ENCODE measurements around the gene ADGRE3.
"Not testable (repeated sequence)": the region's sequence is repeated elsewhere in the genome, so short reads cannot be mapped to it uniquely, and the experiment has no call there.

ADGRE3 gene

DNA sequence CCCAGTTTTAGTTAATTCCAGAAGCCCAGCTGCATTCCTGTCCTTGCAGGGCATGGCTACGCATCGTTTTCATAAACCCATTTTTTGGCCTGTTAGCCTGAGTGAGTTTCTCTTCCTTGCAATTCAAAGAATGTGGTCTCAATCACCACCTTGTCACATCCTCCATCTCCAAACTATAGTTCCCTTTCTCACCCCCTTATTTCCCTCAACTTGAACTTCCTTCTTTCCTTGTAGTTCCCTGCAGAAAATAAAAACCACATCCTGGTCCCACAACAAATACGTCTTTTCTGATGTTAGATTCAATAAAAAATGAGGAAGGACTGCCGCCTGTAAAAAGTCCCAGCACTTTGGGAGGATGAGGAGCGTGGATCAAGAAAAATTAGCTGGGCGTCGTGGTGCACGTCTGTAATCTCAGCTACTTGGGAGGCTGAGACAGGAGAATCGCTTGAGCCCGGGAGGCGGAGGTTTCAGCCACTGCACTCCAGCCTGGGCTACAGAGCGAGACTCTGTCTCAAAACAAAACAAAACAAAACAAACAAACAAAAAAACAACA, 13.2 kb downstream of the ADGRE3 start:
- DNase-seq = no peak

DNA sequence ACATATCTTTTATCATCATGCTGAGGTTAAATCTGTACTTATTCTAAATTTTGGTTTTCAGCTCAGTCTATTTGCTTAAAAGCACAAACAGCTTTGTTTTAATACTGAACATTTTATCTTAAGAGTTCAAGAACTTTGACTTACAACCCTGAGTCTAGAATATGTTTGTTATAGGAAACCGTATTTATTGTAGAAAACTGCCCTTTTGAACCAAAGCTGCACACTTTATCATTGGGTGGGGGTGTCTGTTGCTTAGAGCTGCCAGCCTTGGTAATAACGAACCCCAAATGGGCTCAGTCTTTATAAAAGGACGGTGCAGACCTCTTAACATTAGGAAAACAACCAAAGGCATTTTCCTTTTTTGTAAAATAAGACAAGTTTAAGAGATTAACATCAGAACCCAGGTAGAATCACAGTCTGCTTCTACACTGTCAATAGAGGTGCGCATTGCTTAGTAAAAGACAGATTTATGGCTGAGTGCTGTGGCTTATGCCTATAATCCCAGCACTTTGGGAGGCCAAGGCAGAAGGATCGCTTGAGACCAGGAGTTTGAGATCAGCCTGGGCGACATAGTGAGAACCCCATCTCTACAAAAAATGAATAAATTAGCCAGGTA, 14.7 kb downstream of the ADGRE3 start:
- DNase-seq = no peak

DNA sequence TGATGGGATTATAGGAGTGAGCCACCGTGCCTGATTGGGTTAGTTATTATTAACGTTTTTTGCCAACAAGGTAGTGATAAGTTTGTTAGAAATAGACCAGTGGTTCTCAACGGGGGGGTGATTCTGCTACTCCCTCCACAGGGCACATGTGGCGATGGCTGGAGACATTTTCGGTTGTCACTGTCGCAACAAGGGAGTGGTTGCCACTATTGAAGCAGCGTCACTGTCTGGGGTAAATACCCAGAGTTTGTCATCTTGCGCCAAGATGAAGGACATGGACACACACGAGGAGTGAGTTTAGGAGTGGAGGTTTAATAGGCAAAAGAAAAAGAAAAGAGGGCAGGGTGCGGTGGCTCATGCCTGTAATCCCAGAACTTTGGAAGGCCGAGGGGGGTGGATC, 18.9 kb downstream of the ADGRE3 start:
- DNase-seq = no peak

DNA sequence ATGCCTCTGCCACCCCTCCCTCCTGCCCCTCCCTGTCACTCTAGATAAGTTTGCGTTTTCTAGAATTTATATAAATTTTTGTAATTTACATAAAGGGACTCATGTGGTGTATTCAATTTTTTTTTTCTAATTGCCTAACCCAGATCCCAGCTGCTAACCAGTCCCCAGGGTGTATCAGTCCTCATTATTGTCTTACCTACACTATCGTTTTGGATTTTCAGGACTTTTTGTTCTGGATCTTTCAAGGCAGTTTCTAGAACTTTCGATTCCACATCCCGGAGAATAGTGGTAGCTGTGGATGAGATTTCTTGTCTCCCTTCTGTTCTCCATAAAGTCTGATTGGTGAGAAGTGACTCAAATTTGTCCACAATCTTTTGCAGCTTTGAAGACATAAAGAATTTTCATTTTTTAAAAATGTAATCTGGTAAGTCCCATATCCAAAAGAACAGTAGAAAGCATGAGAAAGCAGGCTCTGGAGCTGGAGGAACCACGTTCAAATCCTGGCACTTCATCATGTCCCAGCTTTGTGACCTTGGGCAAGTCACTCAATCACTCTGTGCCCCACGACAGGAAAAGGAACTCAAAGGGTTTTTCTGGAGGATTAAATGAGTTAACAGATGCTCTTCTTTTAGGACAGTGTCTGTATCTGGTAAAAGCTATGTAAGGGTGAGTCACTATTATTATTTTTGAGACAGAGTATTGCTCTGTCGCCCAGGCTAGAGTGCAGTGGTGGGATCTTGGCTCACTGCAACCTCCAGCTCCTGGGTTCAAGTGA, 19.7 kb downstream of the ADGRE3 start:
- DNase-seq = no peak

DNA sequence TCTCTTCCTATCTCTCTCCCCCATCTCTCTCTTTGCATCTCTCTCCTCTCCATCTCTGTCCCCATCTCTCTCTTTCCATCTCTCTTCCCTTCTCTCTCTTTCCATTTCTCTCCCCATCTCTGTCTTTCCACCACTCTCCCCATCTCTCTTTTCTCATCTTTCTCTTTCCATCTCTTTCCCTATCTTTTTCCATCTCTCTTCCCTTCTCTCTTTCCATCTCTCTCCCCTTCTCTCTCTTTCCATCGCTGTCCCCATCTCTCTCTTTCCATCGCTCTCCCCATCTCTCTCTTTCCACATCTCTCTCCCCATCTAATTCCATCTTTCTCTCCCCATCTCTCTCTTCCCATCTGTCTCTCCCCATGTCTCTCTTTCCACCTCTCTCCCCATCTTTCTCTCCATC, 24.5 kb downstream of the ADGRE3 start:
- no peak for DNase-seq

DNA sequence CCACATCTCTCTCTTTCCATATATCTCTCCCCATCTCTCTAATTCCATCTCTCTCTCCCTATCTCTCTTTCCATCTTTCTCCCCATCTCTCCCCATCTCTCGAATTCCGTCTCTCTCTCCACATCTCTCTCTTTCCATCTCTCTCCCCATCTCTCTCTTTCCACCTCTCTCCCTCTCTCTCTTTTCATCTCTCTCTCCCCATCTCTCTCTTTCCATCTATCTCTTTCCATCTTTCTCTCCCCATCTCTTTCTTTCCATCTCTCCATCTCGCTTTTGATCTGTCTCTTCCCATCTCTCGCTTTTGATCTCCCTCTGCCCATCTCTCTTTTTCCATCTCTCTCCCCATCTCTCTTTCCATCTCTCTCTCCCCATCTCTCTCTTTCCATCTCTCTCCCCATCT, 25.6 kb downstream of the ADGRE3 start:
- DNase-seq = no peak

DNA sequence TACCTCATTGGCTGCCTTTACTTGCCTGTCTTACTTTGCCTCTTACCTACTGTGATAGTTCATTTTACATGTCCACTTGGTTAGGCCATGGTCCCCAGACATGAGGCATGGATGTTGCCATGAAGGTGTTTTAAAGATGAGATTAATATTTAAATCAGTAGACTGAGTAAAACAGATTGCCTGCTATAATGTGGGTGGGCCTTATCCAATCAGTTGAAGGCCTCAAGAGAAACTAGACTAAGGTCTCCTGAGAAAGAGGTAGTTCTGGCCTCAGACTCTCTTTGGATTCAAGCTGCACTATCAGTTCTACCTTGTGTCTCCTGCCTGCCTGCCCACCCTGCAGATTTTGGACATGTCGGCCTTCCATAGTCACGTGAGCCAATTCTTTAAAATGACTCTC, 26.1 kb downstream of the ADGRE3 start:
- DNase-seq = no peak

DNA sequence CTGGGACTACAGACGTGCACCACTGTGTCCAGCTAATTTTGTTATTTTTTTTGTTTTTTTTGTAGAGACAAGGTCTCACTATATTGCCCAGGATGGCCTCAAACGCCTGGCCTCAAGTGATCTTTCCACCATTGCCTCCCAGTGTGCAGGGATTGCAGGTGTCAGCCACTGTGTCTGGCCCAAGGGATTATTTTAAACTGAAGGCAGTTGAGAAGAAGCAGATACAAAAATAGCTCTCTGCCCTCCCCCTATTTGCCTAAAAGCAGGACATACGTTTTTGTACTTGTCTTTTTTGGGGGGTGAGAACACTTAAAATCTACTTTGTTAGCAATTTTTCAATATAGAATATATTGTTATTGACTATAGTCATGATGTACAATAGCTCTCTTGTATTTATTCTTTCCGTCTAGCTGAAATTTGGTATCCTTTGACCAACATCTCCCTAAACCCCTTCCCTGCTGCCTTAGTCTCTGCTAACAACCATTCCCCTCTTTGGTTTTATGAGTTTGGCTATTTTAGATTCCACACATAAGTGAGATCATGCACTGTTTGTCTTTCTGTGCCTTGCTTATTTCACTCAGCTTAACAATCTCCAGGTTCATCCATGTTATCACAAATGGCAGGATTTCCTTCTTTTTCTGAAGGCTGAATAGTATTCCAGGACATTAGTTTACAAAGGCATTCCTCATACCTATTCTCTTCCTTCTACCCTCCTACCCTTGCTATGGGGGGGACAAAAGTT, 34.9 kb downstream of the ADGRE3 start:
- no peak for DNase-seq

DNA sequence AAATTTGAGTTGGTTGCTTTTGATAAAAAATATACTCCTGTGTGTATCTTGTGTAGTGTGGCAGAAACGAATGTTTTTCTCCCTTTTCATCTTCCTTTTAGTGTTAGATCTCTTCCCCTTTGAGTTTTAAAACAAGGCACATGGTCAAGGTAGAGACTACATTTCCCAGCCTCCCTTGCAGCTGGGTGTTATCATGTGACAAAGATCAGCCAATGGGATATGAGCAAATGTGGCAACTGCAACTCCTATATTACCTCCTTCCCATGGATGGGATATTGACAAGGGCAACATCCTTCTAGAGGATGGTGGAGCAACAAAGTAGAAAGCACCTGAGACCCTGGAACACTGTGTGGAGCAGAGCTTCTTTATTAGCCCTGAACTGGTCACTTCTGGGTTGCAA, 42.4 kb downstream of the ADGRE3 start:
- DNase-seq = peak; percentile 19

DNA sequence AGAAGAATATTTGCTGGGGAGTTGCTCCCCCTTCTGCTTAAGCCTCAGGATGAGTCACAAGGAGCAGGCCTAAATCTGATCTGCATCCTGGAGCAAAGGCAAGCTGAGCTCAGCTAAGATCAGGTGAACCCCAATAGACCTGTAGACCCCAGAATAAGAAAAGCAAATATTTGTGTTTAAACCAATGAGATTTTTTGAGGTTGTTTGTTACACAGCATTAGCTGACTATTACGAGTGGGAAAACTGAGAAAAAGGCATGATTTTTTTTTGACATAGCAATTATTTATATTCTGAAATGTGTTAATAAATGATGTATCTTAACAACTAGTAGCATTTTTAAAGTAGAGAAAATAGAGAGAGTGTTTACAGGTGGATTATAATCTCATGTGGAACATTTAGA, 45.1 kb downstream of the ADGRE3 start:
- no peak for DNase-seq

DNA sequence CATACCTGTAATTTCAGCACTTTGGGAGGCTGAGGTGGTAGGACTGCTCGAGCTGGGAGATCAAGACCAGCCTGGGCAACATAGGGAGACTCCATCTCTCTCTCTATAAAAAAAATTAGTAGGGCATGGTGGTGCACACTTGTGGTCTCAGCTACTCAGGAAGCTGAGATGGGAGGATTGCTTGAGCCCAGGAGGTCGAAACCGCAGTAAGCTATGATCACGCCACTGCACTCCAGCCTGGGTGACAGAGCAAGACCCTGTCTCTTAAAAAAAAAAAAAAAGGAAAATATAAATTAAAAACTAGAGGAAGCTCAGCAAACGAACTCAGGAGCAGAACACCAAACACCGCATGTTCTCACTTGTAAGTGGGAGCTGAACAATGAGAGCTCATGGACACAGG, 50.2 kb downstream of the ADGRE3 start:
- not testable (repeated sequence) for DNase-seq

DNA sequence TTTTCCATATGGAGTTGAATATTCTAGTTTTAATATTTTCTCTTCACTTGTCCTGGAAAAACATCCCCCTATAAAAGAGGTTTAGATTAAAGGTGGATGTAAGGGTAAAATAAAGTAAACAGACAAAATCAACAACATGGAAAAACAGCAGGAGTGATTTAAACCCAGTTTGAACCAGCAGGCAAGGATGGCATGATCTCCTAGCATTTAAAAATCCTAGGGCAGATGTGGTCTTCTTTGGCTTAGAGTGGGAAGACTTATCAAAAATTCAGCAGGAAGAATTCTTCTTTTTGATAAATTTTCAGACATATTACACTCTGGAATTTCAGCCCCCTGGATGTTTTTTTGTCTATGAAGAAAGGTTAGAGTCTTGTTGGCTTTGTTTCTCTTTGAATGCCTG, 55.2 kb downstream of the ADGRE3 start:
- DNase-seq = no peak

DNA sequence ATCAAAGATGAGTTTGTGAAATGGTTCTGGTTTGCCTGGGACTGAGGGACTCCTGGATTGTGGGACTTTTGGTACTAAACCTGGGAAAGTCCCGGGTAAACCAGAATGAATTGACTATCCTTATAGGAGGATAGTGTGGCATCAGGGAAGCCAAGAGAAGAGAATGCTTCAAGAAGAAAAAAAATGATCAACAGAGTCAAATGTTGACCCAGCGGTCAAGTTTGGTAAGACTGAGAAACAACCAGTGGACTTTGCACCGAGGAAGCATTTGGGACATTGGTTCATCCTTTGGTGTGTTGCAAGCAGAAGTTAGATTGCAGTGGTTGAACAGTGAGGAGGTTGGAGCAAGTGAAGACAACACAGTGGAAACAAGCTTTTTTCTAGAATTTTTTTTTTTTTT, 58.2 kb downstream of the ADGRE3 start:
- no peak for DNase-seq

DNA sequence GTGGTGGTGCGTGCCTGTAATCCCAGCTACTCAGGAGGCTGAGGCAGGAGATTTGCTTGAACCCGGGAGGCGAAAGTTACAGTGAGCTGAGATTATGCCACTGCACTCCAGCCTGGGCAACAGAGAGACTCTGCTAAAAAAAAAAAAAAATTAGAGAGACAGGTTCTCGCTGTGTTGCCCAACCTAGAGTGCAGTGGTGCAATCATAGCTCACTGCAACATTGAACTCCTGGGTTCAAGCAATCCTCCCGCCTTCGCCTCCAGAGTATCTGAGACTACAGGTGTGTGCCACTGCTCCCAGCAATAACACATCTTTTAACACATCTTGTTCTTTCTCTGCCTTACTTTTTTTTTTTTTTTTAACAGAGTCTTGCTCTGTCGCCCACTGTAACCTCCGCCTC, 59.0 kb downstream of the ADGRE3 start:
- no peak for DNase-seq

DNA sequence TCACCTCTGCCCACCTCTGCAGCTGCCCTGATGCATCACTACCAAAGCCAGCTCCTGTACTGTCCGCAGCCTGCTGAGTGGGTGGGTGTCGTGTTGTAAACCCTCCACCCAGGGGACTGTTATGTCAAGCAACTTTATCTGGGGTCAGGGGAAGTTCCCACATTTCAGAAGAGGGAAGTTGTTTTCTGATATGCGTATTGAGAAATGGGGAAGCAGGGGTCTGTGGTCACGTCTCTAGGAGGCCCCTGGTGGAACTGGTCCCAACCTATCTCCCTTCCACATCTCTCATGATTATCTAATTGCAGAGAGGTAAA, 60.6 kb downstream of the ADGRE3 start:
- no peak for DNase-seq

DNA sequence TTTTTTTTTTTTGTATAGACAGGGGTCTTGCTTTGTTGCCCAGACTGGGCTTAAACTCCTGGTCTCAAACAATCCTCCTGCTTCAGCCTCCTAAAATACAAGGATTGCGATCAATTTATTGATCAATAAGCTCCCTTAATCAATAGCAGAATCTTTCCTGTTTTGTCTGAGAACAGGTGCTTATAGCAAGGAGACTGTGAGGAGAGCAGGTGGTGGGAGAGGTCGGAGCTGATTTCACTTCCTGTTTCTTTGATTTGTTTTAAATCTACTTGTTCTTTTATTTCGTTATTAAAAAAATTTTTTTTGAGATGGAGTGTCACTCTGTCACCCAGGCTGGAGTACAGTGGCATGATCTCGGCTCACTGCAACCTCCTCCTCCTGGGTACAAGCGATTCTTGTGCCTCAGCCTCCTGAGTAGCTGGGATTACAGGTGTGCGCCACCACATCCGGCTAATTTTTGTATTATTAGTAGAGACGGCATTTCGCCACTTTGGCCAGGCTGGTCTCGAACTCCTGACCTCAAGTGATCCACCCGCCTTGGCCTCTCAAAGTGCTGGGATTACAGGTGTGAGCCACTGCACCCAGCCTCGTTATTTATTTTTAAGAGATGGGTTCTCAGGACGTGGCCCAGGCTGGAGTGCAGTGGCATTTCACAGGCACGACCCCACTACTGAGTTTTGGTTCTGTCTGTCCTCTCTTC, 61.1 kb downstream of the ADGRE3 start:
- DNase-seq = not testable (repeated sequence)

DNA sequence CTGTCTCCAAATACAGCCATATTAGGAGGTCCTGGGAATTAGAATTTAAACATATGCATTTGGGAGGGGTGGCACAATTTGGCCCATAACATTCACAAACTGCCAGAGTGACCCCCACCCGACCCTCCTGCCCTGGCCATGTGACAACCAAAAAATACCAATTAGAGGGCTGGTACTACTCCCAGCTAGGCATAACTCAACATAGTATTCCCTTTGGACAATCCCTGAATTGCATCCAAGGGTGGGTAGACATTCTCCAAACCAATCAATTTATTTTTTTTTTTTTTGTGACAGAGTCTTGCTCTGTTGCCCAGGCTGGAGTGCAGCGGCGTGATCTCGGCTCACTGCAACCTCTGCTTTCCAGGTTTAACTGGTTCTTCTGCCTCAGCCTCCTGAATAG, 62.0 kb downstream of the ADGRE3 start:
- DNase-seq = no peak

DNA sequence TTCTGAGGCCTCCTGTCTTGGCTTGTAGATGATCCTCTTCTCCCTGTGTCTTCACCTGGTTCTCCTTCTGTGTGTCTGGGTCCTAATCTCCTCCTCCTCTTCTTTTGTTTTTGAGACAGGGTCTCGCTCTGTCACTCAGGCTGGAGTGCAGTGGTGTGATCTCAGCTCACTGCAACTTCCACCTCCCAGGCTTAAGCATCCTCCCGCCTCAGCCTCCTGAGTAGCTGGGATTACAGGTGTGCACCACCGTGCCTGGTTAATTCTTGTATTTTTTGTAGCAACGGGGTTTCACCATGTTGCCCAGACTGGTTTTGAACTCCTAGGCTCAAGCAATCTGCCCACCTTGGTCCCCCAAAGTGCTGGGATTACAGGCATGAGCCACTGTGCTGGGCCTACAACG, 62.4 kb downstream of the ADGRE3 start:
- DNase-seq = not testable (repeated sequence)

DNA sequence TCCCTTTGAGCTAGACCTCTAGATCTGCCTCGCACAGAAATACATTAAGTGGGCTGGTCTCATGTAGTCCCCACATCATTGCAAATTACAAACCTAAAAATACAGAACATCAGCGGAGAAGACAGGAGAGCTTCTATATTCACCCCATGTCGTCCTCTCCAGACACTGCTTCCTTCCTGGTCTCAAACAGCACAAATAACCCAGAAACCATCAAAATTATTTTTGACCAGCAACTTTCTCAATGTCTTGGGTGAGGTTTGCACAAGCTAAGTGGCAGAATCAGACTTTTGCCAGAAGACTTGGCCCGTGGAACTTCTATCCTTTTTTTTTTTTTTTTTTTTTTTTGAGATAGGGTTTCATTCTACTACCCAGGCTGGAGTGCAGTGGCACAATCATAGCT, 63.6 kb downstream of the ADGRE3 start:
- DNase-seq = no peak

DNA sequence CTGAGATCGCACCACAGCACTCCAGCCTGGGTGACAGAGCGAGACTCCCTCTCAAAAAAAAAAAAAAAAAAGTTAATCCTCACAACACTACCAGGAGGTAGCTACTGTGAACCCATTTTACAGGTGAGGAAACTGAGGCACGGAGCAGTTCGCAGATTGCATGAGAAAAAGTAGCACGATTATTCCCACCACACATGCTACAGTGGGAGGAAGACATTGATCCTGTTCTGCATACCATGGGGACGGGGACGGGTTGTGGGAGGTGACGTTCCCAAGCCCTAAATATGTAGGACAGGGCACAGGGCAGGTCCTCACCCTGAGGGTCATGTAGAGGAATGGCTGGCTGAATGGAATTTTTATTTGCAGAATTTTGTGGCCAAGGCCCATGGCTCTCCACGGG, 68.0 kb downstream of the ADGRE3 start:
- DNase-seq = no peak

DNA sequence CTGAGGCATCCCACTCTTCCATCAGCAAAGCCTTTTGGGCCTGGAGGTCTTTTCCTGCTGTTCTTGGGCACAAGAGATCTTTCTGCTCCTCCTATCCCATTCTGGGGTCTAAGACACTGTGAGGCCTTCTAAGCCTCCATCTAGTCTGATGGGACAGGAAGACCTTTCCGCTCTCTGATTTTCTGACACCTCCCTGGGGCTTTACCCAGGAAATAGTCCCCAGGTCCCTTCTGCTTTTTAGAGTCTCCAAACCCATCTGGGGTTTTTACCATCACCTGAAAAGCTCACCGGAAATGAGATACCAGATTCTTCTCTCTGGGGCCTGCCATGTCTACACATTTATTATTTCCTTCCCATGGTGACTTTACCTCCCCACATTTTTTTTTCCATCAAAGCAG, 70.7 kb downstream of the ADGRE3 start:
- no peak for DNase-seq

DNA sequence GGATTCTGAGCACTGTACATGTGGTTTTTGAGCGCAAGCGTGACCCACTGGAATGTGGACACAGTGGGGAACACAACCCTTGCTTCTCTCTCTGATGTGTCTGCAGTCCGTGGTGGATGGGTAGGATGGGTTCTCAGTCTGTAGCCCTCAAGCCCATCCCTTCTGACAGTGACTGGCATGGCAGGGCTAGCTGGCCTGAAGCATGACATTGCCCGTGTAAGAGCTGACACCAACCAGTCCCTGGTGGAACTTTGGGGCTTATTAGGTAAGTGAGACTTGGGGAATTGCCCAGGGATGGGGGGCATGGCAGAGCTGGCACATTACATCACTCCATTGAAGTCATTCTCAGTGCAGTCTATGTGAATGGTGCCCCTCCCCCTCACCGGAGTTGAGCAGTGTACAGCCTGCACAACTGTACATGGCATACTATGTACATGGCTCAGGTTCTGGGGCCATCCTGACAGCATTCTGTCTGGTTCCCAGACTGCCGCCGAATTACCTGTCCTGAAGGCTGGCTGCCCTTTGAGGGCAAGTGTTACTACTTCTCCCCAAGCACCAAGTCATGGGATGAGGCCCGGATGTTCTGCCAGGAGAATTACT, 75.0 kb downstream of the ADGRE3 start:
- DNase-seq = no peak

DNA sequence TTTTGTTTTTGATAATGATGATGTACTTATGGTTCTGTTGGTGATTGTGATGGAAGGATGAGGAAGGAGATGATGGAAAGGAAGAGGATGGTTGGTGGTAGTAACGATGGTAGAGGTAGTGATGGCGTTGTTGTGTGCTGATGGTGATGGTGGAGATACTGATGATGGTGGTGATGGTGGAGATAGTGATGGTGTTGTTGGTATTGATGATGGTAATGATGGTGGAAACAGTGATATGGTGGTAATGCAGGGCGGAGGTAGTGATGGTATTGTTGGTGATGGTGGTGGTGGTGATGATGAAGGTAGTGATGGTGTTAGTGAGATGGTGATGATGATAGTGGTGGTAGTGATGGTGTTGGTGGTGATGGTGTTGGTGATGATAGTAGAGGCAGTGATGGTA, 79.1 kb downstream of the ADGRE3 start:
- no peak for DNase-seq

Data from fibroblast of skin of back (primary cell).